KG1 (cell line): ENCODE measurements around the gene ECHDC1.

Experiments
- DNase-seq: peaks from one replicate; lab custom pipeline; 2025; lab: John Stamatoyannopoulos, UW

ECHDC1 gene

GRCh38 chr6:127289934-127290333 lies 53.5 kb downstream of the ECHDC1 start:
- no peak for DNase-seq

GRCh38 chr6:127288705-127289104 lies 54.7 kb downstream of the ECHDC1 start:
- no peak for DNase-seq

DNA sequence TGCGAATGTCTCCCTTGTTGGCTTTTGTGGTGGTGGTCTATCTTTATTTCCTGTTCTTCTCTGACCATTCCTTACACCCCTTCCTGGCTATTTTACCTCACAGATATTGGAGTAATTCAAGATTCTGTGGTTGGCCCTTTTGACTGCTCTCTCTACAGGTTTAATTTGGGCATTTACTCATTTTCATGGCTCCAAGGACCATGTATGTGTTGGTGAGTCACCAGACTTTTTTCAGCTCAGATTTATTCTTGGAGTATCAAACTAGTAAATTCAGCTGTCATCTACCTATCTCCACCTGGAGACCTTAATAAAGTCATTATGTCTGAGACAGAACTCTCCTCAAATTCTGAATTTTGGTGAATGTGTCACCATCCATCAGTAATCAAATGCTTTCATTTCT lies 61.2 kb downstream of the ECHDC1 start:
- DNase-seq = no peak

DNA sequence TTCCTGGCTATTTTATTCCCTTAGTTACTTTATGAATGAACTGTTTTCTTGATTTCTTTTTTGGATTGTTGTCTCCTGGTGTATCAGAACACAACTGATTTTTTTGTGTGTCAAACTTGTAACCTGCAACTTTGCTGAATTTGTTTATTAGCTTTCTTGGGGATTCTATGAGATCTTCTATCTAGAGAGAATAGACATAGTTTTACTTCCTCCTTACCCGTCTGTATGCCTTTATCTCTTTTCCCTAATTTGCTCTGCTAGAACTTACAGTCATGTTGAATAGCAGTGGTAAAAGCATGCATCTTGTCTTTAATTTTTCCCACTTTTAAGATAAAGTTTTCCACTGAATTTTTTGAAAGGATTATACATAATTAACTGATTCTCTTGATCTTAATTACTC lies 63.6 kb downstream of the ECHDC1 start:
- no peak for DNase-seq

DNA sequence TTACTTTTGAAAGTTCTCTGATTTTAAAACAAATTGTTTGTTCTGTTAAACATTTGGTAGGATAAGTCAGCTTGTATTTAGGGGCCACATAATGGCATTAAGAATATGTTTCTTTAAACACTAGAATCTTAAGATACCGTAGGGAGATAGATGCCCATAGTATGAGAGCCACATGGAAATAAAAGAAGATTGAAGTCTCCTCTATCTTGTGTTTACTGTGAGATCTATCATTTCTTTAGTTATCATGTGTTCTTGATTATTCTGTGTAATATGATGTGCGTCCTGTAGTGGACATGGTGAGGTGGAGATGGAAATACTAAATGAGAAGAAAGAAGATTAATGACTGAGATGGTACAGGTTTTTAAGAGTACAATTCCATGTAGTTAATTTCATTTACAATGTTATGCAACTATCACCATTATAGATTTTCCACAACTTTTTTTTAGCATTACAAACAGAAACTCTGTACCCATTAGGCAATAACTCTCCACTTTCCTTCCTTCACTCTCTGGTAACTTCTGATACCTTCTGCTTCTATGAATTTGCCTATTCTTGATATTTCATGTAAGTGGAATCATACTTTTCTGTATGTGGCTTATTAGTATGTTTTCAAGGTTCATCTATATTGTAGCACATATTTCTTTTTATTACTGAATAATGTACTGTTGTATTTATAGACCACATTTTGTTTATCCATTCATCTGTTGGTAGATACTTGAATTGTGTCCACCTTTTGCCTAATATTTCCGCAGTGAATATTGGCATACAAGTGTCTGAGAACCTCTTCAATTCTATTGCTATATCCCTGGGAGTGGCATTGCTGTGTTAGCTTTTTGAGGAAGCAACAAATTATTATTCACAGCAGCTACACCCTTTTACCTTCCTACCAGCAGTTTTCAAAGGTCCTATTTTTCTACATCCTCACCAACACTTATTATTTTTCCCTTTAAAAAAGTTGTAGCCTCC lies 65.2 kb downstream of the ECHDC1 start:
- DNase-seq = no peak

- DNase-seq = no peak
Measured at GRCh38 chr6:127276331-127276730, 67.1 kb downstream of the ECHDC1 start.

DNA sequence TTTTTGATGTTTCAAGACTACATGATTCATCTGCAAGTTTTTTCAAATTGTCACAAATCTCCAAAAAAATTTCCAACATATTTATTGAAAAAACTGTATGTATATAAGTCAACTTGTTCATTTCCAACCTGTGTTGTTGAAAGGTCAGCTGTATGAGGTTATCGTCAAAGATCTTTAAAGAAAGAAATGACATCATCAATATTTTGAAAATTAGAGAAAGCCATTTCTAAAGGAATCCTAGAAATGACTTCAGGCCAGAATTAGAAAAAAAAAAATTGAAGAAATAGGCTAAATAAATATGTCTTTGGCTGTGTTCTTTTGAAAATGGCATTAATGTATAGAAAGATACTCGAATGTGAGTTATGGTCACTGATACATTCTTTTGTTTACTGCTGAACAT lies 69.9 kb downstream of the ECHDC1 start:
- DNase-seq = no peak

DNA sequence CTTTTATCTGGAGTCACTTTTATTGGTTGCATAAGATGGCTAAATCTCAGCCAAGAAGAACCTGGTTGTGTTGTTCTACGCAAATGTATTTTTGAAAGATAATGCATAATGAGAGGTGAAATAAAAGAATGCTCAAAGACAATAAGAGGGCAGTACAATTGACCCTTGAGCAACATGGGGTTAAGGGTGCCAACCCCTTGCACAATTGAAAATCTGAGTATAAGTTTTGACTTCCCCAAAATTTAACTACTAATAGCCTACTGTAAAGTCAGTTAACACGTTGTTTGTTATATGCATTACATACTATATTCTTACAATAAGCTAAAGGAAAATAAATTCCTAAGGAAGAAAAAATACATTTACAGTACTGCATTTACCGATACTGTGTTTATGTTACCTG lies 70.8 kb downstream of the ECHDC1 start:
- DNase-seq = no peak

DNA sequence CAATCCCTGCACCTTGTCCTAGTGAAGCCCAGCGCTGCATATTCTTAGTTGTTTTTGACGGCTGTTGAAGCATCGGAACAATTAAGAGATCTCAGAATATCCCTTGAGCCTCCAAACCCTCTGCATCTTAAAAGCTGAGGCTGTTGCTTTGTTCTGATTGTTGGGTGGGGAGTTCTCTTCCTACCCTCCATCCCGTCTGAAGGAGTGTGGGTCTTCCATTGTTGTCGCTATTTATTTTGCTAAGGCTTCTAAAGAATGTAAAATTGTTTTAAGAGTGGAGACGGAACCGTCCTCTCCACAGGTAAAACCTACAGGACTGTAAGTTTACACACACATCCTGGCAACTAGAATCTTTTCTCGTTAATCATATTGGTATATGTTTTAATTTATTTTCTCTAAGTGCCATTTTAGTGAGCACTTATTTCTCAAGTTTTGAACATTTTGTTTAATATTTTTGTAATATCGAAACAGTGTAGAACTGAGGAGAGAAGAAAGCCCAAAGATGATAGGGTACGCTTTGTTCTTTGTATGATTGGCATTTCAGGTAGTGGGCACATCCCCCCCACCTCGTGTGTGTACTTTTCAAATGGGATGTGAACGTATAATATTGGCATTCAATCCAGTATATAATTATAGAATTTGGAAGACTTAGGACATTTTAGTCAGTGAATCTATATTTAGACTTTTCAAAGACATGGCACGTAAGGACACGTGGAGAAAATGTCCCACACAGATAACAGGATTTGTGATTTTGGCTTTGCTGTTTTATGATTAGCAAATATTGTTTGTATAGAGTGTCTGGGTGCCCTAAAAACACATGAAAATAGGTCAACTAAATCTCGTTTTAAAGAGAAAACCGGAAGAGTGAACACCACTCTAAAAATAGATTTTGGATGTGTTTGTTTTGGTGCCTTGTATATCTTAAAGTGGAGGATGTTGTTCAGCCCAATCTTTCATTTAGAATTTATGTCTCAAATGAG lies 75.5 kb downstream of the ECHDC1 start:
- no peak for DNase-seq

GRCh38 chr6:127266892-127267645 lies 76.3 kb downstream of the ECHDC1 start:
- peak; percentile 45 for DNase-seq

DNA sequence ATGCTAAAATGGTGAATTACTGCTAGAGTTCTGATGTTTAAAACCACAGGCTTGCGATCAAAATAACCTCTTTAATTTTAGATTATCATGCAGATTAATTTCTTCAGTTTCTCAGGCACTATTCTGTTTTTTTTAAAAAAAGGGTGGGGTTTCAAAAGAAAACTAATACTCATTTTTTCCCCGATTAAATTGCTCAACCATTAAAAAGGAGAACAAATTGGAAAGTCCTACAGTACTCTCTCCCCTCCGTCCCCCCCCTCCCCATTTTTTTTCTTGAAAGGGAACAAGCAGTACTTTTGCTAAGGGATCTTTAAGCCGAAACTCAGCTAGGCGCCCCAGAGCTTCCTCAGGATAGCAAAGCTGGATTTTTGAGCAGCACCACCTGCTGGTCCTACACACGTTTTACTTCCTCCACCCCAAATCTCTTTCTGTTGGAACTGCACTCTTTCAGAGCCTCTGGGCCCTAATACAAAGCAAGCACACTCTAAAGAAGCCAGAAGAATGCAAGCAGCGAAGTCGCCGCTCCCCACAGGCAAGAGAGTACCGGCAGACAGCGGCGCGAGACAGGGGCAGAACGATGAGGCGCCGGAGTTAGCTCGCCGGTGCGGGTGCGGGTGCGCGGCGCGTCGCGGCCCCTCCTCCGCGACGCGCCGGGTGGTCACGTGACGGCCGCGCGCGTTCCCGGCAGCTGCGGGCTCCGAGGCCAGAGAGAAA lies 77.1 kb downstream of the ECHDC1 start, which contains the start of gene RNF146:
Gene RNF146, plus strand, starts transcription at position 687 of the 714 bp plus-strand sequence. CDS start 13,475 bp downstream, outside the sequence.
- peak; percentile 73 for DNase-seq

DNA sequence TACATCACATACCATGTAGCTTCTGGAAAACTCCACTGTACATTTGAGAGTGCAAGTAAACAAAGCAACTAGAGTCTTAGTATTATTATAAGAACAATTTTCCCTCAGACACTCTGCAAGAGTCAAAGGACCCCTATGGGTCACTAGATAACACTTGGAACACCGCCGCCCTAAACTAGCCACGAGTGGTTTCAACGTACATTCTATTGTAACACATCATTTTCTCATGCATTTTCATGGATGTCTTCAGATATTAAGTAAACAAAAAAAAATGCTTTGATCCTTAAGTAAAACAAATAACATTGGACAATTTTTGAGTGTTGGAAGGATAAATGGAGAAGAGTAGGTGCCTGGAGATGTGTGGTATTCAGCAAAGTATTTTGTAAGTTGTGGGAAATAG lies 79.9 kb downstream of the ECHDC1 start:
- no peak for DNase-seq

GRCh38 chr6:127262896-127263295 lies 80.5 kb downstream of the ECHDC1 start:
- no peak for DNase-seq

- DNase-seq = no peak
Measured at GRCh38 chr6:127255286-127255685, 88.1 kb downstream of the ECHDC1 start.

- no peak for DNase-seq
Measured at GRCh38 chr6:127249621-127250020, 93.8 kb downstream of the ECHDC1 start.

DNA sequence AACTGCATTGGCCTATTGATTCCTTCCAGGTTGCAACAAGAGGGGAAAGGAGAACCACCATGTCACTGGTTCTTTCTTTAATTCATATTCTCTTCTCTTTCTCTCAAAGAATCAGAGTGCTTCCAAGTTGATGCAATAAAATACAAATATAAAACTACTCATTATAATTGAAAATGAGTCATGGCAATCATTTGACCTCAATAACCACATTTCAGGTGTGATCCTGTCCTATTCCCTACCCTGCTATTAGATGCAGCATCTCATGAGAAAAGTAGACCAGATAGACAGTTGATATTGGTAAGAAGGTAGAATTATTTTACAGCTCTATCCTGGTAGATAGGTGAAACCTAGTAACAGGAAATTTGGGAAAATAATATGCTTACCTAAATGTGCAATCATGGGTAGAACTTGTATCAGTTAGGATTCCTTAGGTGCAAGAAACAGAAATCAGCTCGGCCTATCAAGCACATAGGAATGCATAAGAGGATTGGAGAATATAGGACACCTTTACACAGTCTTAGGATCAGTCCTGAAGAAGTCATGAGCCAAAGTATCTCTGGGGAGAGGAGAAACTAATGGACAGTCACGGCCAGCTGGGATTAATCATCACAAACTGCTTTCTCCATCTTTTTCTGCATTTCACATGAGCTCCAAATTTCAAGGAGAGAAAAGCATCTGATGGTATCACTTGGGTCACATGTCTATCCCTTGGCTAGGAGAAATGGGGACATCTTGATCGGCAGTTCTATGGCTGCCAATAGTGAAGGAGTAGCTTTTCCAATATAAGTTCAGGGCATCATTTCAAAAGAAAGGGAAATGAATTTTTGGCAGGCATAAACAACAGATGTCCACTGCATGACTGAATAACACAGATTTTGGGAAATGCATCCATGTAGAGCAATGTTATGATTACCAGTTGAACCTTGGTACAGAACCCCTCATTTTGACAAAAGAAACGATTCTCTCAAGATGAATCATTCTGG lies 96.0 kb downstream of the ECHDC1 start:
- DNase-seq = no peak

- no peak for DNase-seq
Measured at GRCh38 chr6:127243501-127243900, 99.9 kb downstream of the ECHDC1 start.
